GM23338 (cell line): ENCODE measurements around the gene COMP. TPM values are rescaled to one million over a fixed set of nuclear protein-coding genes. Genes with fewer than 3 reads are reported as not detected.

ENCODE experiments used
- ATAC-seq: fragments of 200-7000 bp; cut with Tn5 transposase; 3 replicates; pipeline ENCODE4 v1.9.1; 2020
- DNase-seq: peaks from one replicate; pipeline ENCODE4 v3.0.0-alpha.2; 2015; ENCODE audit warnings: low spot score
- H2AFZ ChIP-seq: fragments of 200-600 bp; sonication (generic); 2 replicates; pipeline ENCODE4 v1.8.0; 2016; ENCODE audit warnings: antibody characterized with exemption, mild to moderate bottlenecking, moderate library complexity
- H3F3A ChIP-seq: fragments of 200-600 bp; sonication (generic); replicated peaks from 2 replicates; pipeline ENCODE4 v1.8.0; 2017; ENCODE audit warnings: antibody characterized with exemption, mixed run types, low read depth
- H3K27ac ChIP-seq: fragments of 200-600 bp; sonication (generic); 2 replicates; pipeline ENCODE4 v1.6.1; 2016; ENCODE audit warnings: low read depth
- H3K27me3 ChIP-seq: fragments of 200-600 bp; sonication (generic); 2 replicates; pipeline ENCODE4 v1.8.0; 2016; ENCODE audit warnings: mild to moderate bottlenecking, mixed run types, moderate library complexity; ENCODE audit not compliant: insufficient read depth
- H3K36me3 ChIP-seq: fragments of 200-600 bp; sonication (generic); 2 replicates; pipeline ENCODE4 v1.8.0; 2016; ENCODE audit warnings: mild to moderate bottlenecking; ENCODE audit not compliant: insufficient read depth
- H3K4me1 ChIP-seq: fragments of 200-600 bp; sonication (generic); 2 replicates; pipeline ENCODE4 v1.8.0; 2016; ENCODE audit warnings: mild to moderate bottlenecking, moderate library complexity; ENCODE audit not compliant: insufficient read depth
- H3K4me2 ChIP-seq: fragments of 200-600 bp; sonication (generic); 2 replicates; pipeline ENCODE4 v1.7.1; 2017; ENCODE audit warnings: mixed run types
- H3K4me3 ChIP-seq: fragments of 200-600 bp; sonication (generic); 2 replicates; pipeline ENCODE4 v1.6.1; 2016; ENCODE audit warnings: mixed run types
- H3K79me2 ChIP-seq: fragments of 200-600 bp; sonication (generic); replicated peaks from 2 replicates; pipeline ENCODE4 v1.8.0; 2017; ENCODE audit warnings: mild to moderate bottlenecking; ENCODE audit not compliant: insufficient read depth
- H3K9me2 ChIP-seq: fragments of 200-600 bp; sonication (generic); 2 replicates; pipeline ENCODE4 v1.8.0; 2017; ENCODE audit not compliant: insufficient read depth
- H4K20me1 ChIP-seq: fragments of 200-600 bp; sonication (generic); replicated peaks from 2 replicates; pipeline ENCODE4 v1.8.0; 2017; ENCODE audit warnings: mild to moderate bottlenecking; ENCODE audit not compliant: insufficient read depth
- H3K27ac Mint-ChIP-seq: 2 replicates; pipeline ENCODE4 v1.8.0; 2020; ENCODE audit warnings: inconsistent platforms, mild to moderate bottlenecking, moderate library complexity, mixed read lengths
- H3K27me3 Mint-ChIP-seq: 3 replicates; pipeline ENCODE4 v1.8.0; 2022; ENCODE audit warnings: low read depth, mild to moderate bottlenecking, moderate library complexity, mixed read lengths, inconsistent platforms; ENCODE audit not compliant: insufficient read depth, poor library complexity
- H3K36me3 Mint-ChIP-seq: 3 replicates; pipeline ENCODE4 v1.8.0; 2021; ENCODE audit warnings: low read depth, mild to moderate bottlenecking, inconsistent platforms, moderate library complexity, mixed read lengths
- H3K4me1 Mint-ChIP-seq: 3 replicates; pipeline ENCODE4 v1.8.0; 2020; ENCODE audit warnings: mild to moderate bottlenecking, inconsistent platforms, mixed read lengths
- H3K4me3 Mint-ChIP-seq: 3 replicates; pipeline ENCODE4 v1.8.0; 2021; ENCODE audit warnings: moderate library complexity, mild to moderate bottlenecking, inconsistent platforms, mixed read lengths
- H3K9me3 Mint-ChIP-seq: 3 replicates; pipeline ENCODE4 v1.8.0; 2020; ENCODE audit warnings: moderate library complexity, mild to moderate bottlenecking, inconsistent platforms, mixed read lengths
- CREB1 ChIP-seq: fragments of 250-450 bp; sonication (Bioruptor Pico); IDR thresholded peaks from 2 replicates; pipeline ENCODE4 v1.5.0; 2020; ENCODE audit warnings: low read depth, mild to moderate bottlenecking, moderate library complexity
- CTCF ChIP-seq, 2 experiments: fragments of 200-600 bp in 1 of 2; sonication (generic) in 1 of 2; conservative IDR thresholded peaks; 2 replicates each; pipeline versions ENCODE4 v1.5.1 to v1.6.1; 2016 to 2017; ENCODE audit warnings: antibody characterized with exemption in 2 of 2, low read depth in 2 of 2, mild to moderate bottlenecking in 2 of 2, moderate library complexity in 1 of 2
- ETS1 ChIP-seq: IDR thresholded peaks from 2 replicates; pipeline ENCODE4 v1.6.1; 2016; ENCODE audit warnings: antibody characterized with exemption
- EZH2 ChIP-seq: fragments of 200-600 bp; sonication (generic); IDR thresholded peaks from one replicate; pipeline ENCODE4 v1.8.0; 2017; ENCODE audit warnings: antibody characterized with exemption, mild to moderate bottlenecking, low read depth; ENCODE audit not compliant: unreplicated experiment
- EZH2phosphoT487 ChIP-seq: fragments of 200-600 bp; sonication (generic); IDR thresholded peaks from one replicate; pipeline ENCODE4 v1.8.1; 2018; ENCODE audit warnings: antibody characterized with exemption; ENCODE audit not compliant: unreplicated experiment
- JUNB ChIP-seq: IDR thresholded peaks from one replicate; pipeline ENCODE4 v1.6.1; 2016; ENCODE audit warnings: antibody characterized with exemption; ENCODE audit not compliant: unreplicated experiment
- NANOG ChIP-seq: IDR thresholded peaks from 2 replicates; pipeline ENCODE4 v1.6.1; 2016; ENCODE audit warnings: antibody characterized with exemption, borderline replicate concordance
- POLR2AphosphoS5 ChIP-seq: IDR thresholded peaks from 2 replicates; pipeline ENCODE4 v1.6.1; 2016; ENCODE audit warnings: antibody characterized with exemption, low read depth
- REST ChIP-seq: IDR thresholded peaks from one replicate; pipeline ENCODE4 v1.6.1; 2018; ENCODE audit warnings: antibody characterized with exemption; ENCODE audit not compliant: unreplicated experiment
- STAT1 ChIP-seq: IDR thresholded peaks from one replicate; pipeline ENCODE4 v1.6.1; 2016; ENCODE audit warnings: antibody characterized with exemption; ENCODE audit not compliant: unreplicated experiment
- ZNF114 ChIP-seq: fragments of 250-450 bp; sonication (Bioruptor Pico); IDR thresholded peaks from 2 replicates; pipeline ENCODE4 v1.5.0; 2020; ENCODE audit warnings: mild to moderate bottlenecking, moderate library complexity
- ZNF331 ChIP-seq: fragments of 250-450 bp; sonication (Bioruptor Pico); IDR thresholded peaks from 2 replicates; pipeline ENCODE4 v1.5.0; 2020; ENCODE audit warnings: low read depth, mild to moderate bottlenecking, moderate library complexity
- ZNF462 ChIP-seq: fragments of 250-450 bp; sonication (Bioruptor Pico); IDR thresholded peaks from 2 replicates; pipeline ENCODE4 v1.5.0; 2020; ENCODE audit warnings: mild to moderate bottlenecking, moderate library complexity
- polyA plus RNA-seq: library from polyadenylated mRNA; unstranded; fragments of >200 nt; fragmentation: Nextera tagmentation; extraction: Ambion mirVana; gene quantifications from 2 replicates; pipeline ENCODE4 v1.2.1, GENCODE V29; 2016
- total RNA-seq: library from RNA; depleted of rRNA; stranded (reverse); fragments of >200 nt; shearing (Covaris generic); gene quantifications from 2 replicates; pipeline ENCODE4 v1.2.3, GENCODE V29; 2014

The COMP gene
- total and polyA plus RNA-seq, 2 experiments from 2014 or later: 0.58 to 0.63 TPM

- peaks cover 7% of the 10 kb centered on the region for H4K20me1 ChIP-seq
- Mint-ChIP-seq H3K4me3 (no peak overlapping the region), H3K27me3 (peaks cover 34% of the 10 kb centered on the region), H3K9me3 (no peaks in the 10 kb centered on the region), H3K27ac (no peak overlapping the region), H3K36me3 (no peaks in the 10 kb centered on the region), H3K4me1 (peaks cover 8% of the 10 kb centered on the region; the same call in 2 of the 3 replicates)
- H3K4me1 ChIP-seq: no peaks in the 10 kb centered on the region
- H3F3A ChIP-seq: 0 out of 2 replicates have a peak, but pooled peaks cover 3% of the 10 kb centered on the region
- H3K4me2 ChIP-seq: no peak overlapping the region
- H3K36me3 ChIP-seq: no peaks in the 10 kb centered on the region
- H3K27me3 ChIP-seq: peaks cover 54% of the 10 kb centered on the region
- no peak overlapping the region for H3K4me3 ChIP-seq
- no peak for TF ChIP-seq ZNF114 (CRISPR knock-in tag)
- TF ChIP-seq JUNB: no peak
- TF ChIP-seq REST: no peak
- no peak for TF ChIP-seq ZNF331 (CRISPR knock-in tag)
- no peak for TF ChIP-seq STAT1
- no peak for TF ChIP-seq ETS1
- no peak for TF ChIP-seq EZH2
- no peak for TF ChIP-seq CTCF (conservative IDR thresholded peaks at IDR 0.05; ENCODE audit: low read depth in 2 of 2)
- no peak; the same call in 1 of the 2 replicates for TF ChIP-seq POLR2AphosphoS5
- TF ChIP-seq EZH2phosphoT487: no peak
- TF ChIP-seq ZNF462 (CRISPR knock-in tag): no peak
- TF ChIP-seq NANOG: no peak
- no peak for TF ChIP-seq CREB1 (CRISPR knock-in tag)
- H2AFZ ChIP-seq: no peak overlapping the region
- DNase-seq (no peak), ATAC-seq (no peak)
- H3K79me2 ChIP-seq: no peaks in the 10 kb centered on the region
- H3K9me2 ChIP-seq: no peaks in the 10 kb centered on the region
- no peak overlapping the region for H3K27ac ChIP-seq
These were observed 27.2 kb downstream of the COMP start for GRCh38 chr19:18763674-18764590.
